Measurements from ENCODE around the gene LIG1.

Gene LIG1

GRCh38 chr19:48169939-48170803 lies at the start of gene LIG1, which contains the start of gene ZSWIM9:
Gene LIG1 (minus strand): TSS chr19:48170344. CDS start chr19:48165566, 4,778 bp downstream.
Gene ZSWIM9 (plus strand): TSS chr19:48170680. CDS start chr19:48171803, 1,123 bp downstream.
- in situ Hi-C loops (cut with MboI; ENCODE audit: low sequenced_read_pairs) = no loop called here

- in situ Hi-C loops (cut with MboI; ENCODE audit: low sequenced_read_pairs) = no loop called here
Measured at GRCh38 chr19:48218997-48219396, 48.9 kb upstream of the LIG1 start.

DNA sequence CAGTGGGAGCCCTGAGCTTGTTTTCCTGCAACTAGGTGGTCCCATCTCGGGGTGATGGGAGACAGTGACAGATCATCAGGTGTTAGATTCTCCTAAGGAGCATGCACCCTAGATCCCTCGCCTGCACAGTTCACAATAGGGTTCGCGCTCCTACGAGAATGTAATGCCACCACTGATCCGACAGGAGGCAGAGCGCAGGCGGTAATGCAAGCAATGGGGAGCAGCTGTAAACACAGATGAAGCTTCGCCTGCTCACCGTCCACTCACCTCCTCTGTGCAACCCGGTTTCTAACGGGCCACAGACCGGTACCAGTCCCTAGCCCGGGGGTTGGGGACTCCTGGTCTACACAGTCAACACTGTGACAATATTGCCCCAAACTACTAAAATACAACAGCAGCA lies 46.8 kb upstream of the LIG1 start:
- in situ Hi-C loops (cut with MboI; ENCODE audit: low sequenced_read_pairs) = no loop called here

- in situ Hi-C loops (cut with MboI; ENCODE audit: low sequenced_read_pairs) = no loop called here
Measured at GRCh38 chr19:48213959-48214358, 43.8 kb upstream of the LIG1 start.

DNA sequence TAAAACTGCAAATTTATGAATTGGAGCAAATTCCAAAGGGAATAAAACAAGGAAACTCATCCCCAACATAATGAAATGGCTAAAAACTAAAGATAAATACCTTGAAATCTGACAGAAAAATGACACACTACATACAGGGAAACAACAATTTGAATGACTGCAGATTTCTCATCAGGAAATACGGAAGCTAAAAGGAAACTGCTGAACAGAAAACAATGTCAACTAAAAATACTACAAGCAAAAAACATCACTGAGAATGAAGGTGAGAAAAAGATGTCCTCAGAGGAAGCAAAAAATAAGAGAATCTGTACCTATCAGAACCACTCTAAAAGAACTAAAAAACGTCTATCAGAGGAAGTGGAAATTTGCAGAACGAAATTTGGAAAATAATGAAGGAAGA lies 39.9 kb upstream of the LIG1 start:
- in situ Hi-C loops (cut with MboI; ENCODE audit: low sequenced_read_pairs) = no loop called here

DNA sequence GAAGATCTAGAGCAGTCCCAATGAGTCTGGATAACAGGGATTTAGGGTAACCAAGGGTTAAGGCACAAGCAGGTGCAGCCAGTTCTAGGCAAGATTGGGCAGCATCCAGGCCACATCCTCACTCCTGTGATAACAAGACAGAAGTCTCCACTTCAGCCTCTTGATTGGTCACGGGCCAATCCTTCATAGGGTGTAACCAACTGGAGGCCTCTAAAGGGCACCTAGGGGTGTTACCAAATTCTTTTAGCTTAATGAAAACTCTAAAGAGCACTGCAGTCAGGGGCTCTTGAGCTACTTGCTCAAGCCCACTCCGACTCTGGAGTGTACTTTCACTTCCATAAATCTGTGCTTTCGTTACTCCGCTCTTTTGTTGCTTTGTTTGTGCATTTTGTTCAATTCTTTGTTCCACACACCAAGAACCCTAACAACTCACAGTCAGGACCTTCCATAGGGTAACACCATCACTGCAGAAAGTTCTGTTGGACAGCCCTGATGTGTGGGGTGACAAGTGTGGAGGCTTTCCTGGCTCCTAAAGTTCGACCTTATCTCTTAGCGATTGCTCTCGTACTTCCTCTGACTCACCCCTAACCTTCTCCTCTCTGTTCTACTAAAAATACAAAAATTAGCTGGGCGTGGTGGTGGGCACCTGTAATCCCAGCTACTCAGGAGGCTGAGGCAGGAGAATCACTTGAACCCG lies 36.4 kb upstream of the LIG1 start:
- in situ Hi-C loops (cut with MboI; ENCODE audit: low sequenced_read_pairs) = no loop called here

DNA sequence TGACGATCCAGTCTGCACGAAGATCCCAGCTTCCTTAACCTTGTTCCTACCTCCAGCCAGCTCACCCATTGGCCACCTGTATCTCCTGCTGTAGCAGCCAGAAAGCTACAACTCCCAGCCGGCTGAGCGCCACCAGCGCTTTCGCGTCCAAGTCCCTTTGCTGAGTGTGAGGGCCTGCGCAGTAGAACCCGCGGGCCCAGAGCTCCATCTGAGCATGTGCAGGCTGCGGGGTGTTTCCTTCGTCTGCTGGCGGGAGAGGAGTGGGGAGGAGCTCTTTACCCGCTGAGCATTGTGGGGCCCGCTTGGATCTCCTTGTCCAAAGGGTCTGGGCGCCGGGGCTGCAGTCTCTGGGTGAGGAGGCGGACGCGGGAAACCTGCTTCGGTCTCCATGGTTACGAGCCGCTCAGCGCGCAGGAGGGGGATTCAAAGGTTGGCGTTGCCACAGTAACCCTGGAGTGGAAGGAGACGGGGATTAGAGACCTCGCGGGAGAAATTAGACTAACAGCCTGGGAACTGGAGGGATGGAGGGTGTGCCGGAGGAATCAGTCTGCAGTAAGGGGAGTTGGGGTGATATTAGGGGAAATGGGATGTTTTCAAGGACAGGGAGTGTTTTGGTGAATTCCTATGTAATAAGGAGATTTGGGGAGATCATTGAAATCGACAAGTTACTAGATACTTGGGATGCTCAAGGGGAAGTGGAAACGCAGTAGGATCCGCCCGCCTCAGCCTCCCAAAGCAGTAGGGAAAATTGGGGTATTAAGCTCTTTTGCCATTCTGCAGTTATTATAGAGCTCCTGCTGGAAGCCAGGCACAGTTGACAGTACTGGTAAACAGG lies 33.9 kb upstream of the LIG1 start:
- in situ Hi-C loops (cut with MboI; ENCODE audit: low sequenced_read_pairs) = no loop called here

- in situ Hi-C loops (cut with MboI; ENCODE audit: low sequenced_read_pairs) = no loop called here
Measured at GRCh38 chr19:48203222-48203793, 33.2 kb upstream of the LIG1 start.

- in situ Hi-C loops (cut with MboI; ENCODE audit: low sequenced_read_pairs) = no loop called here
Measured at GRCh38 chr19:48196933-48197665, 27.0 kb upstream of the LIG1 start.

DNA sequence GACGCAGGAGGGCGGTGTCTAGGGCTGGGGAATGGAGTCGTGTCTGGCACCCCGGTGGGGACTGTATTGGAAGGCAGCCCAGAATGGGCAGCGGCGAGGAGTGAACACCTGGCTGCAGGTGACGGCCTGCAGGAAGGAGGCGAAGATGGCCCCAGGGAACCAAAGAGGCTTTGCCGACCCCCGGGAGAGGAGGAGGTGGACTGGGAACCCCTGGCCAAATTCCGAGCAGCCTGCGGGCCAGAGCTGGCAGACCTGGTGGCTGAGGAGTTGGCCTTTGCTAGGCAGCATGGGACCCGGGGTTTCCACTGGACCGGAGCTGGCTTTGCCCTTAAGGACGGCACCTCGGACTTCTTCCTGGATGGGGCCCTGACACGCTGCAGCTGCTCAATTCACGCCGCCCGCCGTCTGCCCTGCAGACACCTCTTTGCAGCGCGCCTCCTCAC lies 26.2 kb upstream of the LIG1 start:
- in situ Hi-C loops (cut with MboI; ENCODE audit: low sequenced_read_pairs) = no loop called here

DNA sequence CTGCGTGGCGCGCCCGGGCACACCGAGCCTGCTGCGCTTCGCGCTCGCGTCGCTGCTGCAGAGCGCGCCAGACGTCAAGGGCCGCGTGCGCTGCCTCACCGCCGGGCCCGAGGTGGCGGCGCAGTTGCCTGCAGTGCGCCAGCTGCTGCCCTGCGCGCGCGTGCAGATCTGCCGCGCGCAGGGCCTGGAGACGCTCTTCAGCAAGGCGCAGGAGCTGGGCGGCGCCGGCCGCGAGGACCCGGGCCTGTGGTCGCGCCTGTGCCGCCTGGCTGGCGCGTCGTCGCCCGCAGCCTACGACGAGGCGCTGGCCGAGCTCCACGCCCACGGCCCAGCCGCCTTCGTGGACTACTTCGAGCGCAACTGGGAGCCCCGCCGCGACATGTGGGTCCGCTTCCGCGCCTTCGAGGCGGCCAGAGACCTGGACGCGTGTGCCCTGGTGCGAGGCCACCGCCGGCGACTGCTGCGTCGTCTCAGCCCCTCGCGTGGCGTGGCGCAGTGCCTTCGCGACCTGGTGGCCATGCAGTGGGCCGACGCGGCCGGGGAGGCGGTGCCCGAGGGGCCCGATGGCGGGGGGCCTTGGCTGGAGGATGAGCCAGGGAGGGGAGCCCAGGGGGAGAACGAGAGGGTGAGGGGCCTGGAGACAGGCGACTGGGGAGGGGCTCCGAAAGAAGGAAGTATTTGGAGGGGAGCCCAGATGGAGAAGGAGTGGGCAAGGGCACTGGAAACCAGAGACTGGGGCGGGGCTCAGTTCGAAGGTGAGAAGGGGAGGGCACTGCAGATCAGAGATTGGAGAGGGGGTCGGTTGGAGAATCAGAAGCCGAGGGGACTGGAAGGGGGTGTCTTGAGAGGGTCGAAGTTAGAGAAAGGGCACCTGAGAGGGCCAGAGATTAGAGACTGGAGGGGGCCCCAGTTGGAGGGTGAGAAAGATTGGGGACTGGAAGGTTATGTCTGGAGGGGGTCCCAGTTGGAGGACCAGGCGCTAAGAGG lies 25.0 kb upstream of the LIG1 start:
- in situ Hi-C loops (cut with MboI; ENCODE audit: low sequenced_read_pairs) = no loop called here

- in situ Hi-C loops (cut with MboI; ENCODE audit: low sequenced_read_pairs) = no loop called here
Measured at GRCh38 chr19:48194041-48194843, 24.1 kb upstream of the LIG1 start.

DNA sequence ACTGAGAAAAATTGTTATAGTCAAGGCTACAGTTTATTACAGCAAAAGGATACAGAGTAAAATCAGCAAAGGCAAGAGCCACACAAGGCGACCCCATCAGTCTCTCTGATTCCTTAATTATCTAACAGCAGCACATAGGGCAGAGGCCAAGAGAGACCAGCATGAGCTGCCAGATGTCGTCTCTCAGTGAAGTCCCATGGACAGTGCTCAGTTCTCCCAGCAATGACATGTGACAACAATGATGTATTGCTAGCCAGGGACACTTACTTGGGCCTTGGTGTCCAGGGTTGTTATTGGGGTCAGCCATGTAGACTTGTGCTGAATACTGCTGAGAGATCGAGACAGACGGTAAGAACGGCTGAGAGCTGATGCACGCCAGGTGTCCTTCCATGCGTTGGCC lies 22.6 kb upstream of the LIG1 start:
- in situ Hi-C loops (cut with MboI; ENCODE audit: low sequenced_read_pairs) = no loop called here

DNA sequence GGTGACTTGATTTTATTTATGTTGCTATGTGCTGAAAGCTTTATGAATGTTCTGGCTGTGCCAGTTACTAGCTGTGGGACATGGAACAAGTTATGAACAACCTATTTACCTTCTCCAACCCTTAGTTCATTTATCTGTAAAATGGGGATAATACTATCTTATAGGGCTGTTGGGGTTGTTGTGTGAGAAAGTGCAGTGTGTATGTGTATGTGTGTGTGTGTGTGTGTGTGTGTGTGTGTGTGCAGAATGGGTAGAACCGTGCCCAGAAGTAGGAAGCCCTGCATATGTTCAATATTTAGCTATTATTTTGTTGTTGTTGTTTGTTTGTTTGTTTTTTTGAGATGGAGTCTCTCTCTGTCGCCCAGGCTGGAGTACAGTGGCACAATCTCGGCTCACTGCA lies 20.7 kb upstream of the LIG1 start:
- in situ Hi-C loops (cut with MboI; ENCODE audit: low sequenced_read_pairs) = no loop called here

GRCh38 chr19:48190288-48190884 lies 20.2 kb upstream of the LIG1 start:
- in situ Hi-C loops (cut with MboI; ENCODE audit: low sequenced_read_pairs) = no loop called here

DNA sequence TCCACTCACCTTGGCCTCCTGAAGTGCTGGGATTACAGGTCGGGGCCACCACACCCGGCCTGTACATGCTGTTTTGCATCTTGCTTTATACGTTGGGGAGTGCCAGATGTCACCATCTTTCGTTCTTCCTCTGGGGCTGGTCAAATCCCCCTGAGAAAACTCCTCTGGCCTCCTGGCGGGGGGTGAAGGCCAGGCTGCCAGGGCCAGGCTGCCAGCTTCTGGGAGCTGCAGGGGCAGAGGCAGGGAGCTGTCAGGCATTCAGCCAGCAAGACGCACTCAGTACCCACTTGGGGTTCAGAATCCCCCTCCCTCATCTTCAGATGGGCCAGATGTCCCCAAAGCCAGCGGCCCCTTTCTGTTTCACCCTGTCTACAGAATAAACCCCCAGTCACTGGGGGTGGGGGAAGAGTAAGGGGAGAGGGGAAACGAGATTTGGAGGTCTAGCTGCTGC lies 16.4 kb upstream of the LIG1 start:
- in situ Hi-C loops (cut with MboI; ENCODE audit: low sequenced_read_pairs) = no loop called here

- in situ Hi-C loops (cut with MboI; ENCODE audit: low sequenced_read_pairs) = no loop called here
Measured at GRCh38 chr19:48186015-48186414, 15.9 kb upstream of the LIG1 start.

- in situ Hi-C loops (cut with MboI; ENCODE audit: low sequenced_read_pairs) = no loop called here
Measured at GRCh38 chr19:48183356-48183755, 13.2 kb upstream of the LIG1 start.
